SKM-1 (cell line): ENCODE data around the gene FAM76A.
"Not testable (repeated sequence)": the region's sequence is repeated elsewhere in the genome, so short reads cannot be mapped to it uniquely, and the experiment has no call there.

Source experiments
- DNase-seq: peaks from one replicate; lab custom pipeline; 2025; ENCODE audit not compliant: unreplicated experiment; lab: John Stamatoyannopoulos, UW

Gene FAM76A

GRCh38 chr1:27725374-27726172 lies at the start of gene FAM76A:
Gene FAM76A, plus strand, starts transcription at chr1:27725961. Its CDS starts 120 bp downstream, at chr1:27726081.
- peak; percentile 98 for DNase-seq

DNA sequence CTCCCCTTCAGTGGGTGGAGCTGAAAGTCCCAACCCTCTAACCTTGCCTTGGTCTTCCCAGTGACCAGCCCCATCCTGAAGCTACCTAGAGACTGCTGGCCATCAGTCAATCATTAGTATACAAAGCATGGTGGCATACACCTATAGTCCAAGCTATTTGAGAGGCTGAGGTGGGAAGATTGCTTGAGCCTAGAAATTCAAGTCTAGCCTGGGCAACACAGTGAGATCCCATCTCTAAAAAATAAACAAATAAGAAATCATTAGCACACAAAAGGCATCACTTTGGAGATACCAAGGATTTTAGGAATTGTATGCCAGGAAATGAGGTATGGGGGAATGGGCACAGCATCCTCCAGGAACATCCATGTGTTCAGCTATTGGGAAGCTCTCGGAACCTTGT lies 49.4 kb upstream of the FAM76A start:
- DNase-seq, result no peak

DNA sequence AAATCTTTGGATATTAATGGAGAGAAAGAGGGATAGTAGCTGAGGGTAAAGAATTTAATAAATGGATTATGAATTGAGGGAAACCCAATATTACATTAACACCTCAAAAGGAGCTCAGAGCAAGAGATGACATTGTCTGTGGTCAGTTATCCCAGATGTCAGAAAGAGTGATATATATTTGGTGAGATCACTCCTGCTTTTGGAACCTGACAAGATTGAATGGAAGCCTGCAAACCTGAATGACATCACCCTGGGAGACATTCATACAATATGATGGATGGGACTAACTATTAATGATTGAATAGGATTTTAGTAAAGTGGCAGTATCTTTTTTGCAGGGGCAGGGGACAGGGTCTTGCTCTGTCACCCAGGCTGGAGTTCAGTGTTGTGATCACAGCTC lies 47.0 kb upstream of the FAM76A start:
- DNase-seq, result no peak

DNA sequence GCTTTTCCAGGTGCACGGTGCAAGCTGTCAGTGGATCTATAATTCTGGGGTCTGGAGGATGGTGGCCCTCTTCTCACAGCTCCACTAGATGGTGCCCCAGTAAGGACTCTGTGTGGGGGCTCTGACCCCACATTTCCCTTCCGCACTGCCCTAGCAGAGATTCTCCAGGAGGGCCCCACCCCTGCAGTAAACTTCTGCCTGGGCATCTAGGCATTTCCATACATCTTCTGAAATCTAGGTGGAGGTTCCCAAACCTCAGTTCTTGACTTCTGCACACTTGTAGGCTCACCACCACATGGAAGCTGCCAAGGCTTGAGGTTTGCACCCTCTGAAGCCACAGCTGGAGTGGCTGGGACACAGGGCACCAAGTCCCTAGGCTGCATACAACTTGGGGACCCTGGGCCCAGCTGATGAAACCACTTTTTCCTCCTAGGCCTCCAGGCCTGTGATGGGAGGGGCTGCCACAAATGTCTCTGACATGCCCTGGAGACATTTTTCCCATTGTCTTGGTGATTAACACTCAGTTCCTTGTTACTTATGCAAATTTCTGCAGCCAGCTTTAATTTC lies 45.5 kb upstream of the FAM76A start:
- DNase-seq, result not testable (repeated sequence)

- not testable (repeated sequence) for DNase-seq
Measured at GRCh38 chr1:27681580-27681979, 44.2 kb upstream of the FAM76A start.

DNA sequence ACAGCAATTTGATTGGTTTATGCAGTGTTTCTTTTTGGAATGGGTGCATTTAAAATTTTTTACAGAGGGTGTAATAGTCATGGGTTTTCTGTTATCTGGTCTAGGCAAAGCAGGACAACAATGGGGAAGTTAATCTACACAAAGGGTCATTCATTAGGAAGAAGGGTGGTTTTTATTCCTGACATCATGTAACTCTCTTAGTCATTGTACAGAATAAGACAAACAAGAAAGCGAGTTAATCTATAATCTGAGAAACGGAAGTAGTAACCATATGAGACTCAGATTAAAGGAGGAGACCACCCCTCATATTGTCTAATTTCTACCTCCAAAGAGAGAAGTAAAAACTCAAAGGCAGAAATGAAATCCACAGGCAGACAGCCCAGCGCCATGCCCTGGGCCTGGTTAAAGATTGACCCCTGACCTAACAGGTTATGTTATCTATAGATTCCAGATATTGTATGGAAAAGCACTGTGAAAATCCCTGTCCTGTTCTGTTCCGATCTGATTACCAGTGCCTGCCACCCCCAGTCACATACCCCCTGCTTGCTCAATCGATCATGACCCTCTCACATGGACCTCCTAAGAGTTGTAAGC lies 43.3 kb upstream of the FAM76A start:
- no peak for DNase-seq

DNA sequence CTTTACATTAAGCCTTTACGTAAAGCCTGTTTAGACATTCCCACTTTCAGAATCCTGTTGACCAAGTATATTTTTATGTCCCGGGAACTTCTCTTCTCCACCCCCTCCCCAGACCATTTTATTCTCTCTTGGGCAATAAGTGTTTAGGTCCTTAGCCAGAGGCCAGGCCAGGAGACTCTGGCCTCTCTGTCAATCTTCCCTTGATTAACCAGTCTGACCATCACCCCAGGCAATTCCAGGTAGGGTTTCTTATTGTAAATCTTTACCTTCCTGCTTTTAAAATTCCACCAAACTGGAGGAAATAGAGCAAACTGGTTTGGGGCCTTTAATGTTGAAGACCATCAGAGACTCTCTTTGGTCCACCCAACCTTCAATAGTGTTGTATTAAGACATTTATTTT lies 41.6 kb upstream of the FAM76A start:
- no peak for DNase-seq

DNA sequence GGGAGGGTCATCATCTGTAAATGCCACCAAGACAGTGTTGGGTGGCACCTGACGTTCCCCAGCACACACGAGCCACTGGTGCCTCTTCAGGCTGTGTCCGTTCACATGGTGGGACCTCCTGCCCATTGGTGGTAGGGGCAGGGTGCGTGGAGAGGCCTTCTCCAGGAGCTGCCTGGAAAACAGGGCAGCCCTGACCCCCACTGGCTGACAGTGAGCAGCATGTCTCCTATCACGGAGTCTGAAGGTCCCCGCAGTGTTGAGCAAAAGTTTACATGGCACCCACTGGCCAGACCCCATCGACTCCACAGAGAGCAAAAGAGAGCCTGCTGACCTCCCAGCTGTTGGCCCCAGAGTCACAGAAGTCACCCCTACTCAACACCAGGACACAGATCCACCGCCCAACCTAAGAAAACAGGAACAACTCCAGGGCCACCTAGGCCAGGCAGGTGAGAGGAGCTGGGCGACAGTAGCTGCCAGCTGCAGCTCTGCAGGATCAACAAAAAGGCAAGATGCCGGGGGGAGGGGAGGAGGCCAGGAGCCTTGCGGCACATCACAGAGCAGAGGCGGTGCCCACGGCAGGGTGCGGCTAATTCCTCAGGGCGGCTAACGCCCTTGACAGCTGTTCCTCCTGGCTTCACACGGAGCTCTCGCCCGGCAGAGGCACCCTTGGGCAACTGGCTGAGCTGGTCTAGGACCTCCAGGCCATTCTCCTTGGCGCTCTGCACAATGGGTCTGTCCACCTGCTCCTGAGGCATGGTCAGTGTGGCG lies 39.4 kb upstream of the FAM76A start:
- DNase-seq, result no peak

GRCh38 chr1:27687906-27688305 lies 37.9 kb upstream of the FAM76A start:
- DNase-seq, result no peak

GRCh38 chr1:27689423-27690173 lies 36.2 kb upstream of the FAM76A start:
- DNase-seq, result no peak

DNA sequence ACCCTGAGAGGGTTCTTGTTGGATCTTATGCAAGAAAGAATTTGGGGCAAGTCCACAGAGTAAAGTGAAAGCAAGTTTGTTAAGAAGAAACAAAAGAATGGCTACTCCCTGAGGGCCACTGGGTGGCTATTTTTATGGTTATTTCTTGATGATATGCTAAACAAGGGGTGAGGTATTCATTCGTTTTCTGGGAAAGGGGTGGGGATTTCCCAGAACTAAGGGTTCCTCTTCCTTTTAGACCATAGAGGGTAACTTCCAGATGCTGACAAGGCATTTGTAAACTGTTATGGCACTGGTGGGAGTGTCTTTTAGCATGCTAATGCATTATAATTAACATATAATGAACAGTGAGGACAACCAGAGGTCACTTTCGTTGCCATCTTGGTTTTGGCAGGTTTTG lies 35.6 kb upstream of the FAM76A start:
- DNase-seq, result no peak

GRCh38 chr1:27696835-27697234 lies 28.9 kb upstream of the FAM76A start:
- not testable (repeated sequence) for DNase-seq

GRCh38 chr1:27704958-27705357 lies 20.8 kb upstream of the FAM76A start:
- no peak for DNase-seq

- no peak for DNase-seq
Measured at GRCh38 chr1:27705545-27705944, 20.2 kb upstream of the FAM76A start.

- DNase-seq, result no peak
Measured at GRCh38 chr1:27710574-27710973, 15.2 kb upstream of the FAM76A start.

- DNase-seq, result no peak
Measured at GRCh38 chr1:27713139-27713725, 12.5 kb upstream of the FAM76A start.

DNA sequence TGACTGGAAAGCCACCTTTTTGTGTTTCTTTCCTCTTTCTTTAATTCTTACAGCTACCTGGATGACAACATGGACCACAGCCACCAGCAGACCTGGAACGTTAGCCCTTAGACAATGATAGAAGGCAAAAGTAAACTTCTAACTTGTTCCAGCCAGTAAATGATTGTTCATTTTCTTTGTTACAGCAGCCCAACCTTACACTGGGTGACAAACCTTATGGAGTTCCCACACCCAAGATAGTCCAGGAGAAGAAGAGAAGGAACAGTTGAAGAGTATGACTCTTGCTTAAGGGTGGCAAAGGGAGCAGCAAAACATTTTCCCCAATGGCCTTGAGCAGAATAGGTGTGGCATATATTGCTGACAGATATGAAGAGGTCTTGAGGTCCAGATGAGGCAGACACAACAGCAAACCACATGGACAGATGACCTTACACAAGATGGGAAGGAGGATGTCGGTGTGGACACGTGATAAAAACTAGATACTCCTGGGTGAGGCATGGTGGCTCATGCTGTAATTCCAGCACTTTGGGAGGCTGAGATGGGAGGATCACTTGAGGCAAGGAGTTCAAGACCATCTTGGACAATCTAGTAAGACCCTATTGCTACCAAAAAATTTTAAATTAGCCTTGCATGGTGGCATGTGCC lies 11.8 kb upstream of the FAM76A start:
- DNase-seq, result no peak

DNA sequence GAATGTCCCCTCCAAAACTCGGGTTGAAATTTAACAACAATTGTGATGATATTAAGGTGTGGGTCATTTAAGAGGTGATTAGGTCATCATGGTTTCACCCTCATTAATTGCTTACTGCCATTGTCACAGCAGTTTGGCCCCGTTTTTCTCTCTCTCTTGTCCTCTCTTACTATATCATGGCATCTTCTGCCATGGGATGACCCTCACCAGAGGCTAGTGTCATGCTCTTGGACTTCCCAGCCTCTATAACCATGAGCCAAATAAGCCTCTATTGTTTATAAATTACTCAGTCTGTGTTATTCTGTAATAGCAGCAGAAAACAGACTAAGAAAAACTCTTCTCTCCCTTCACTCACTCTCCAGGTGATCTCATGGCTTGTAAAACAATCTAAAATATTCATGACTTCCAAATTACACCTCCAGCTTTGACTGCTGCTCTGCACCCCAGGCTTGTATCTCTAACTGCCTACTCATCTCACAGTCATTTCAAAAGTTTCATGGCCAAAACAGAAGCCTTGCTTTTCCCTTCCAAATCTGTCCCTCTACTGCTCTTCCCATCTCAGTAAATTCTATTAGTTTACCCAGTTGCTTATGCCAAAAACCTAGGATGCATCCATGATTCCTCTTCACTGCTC lies 9.4 kb upstream of the FAM76A start:
- DNase-seq, result no peak
